HG02973 (cell line): ENCODE measurements around the gene MOCS1.

Experiments
- ATAC-seq: cut with Tn5 transposase; IDR thresholded peaks from one replicate; pipeline ENCODE4 v1.9.1; 2021; ENCODE audit warnings: moderate library complexity; ENCODE audit not compliant: unreplicated experiment

MOCS1 gene

DNA sequence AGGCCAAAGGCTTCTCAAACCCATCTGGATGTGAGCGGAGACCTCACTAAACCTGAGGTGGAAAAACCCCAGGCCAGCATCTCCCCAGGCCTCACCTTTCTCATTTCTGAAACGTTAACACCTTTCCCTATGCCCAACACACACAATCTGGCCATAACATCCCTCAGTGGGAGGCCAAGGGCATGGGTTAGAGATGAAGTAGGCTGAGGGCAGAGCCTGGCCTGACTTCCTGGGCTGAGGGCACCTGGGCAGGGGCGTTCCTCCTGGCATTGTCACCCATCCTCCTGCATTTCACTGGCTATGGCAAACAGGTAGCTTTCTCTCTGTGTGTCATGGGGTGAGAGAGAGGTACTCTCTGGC, 8.4 kb downstream of the MOCS1 start:
- ATAC-seq = no peak

DNA sequence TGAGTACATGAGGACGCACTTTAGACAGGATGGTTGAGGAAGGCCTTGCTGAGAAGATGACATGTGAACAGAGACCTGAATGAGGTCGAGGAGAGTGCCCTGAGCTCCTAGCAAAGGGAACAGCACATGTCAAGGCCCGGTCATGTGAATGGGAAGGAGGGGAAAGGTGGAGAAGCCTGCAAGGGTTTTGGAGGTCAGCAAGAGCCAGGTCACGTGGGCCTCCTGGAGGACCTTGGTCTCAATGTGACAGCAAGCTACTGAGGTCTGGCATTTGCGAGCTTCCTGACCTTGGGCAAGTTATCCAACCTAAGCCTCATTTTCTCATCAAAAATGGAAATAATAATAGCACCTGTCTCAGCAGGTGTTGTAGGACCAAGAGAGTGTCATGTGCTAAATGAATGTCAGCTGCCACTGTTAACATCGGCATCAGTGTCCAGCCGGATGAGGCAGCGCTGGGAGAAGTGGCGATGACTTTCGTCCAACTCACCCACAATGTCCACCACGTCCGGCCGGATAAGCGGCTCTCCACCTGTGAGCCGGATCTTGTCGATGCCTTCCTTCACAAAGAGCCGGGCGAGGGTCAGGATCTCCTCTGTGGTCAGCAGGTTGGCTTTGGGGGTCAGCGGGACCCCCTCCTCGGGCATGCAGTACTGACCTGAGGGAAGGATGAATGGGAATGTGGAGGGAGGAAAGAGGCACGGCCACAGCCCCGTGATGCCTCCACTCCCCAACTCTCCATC, 8.9 kb downstream of the MOCS1 start:
- no peak for ATAC-seq

DNA sequence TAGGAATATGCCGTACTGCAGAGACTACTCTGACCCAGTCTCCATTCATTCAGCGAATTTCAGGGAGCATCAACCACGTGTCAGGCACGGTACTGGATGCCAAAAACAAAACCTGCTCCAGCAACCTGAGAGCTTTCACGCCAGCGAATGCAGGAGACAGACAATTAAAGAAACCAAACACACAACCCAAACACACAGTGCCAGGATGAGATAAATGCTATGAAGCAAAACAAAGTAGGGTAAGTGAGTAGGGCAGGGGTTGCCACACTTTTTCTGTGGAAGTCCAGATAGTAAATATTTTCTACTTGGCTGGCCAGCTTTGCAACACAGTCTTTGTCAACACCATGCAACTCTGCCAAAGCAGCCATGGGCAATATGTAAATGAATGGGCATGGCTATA, 10.0 kb downstream of the MOCS1 start:
- ATAC-seq = no peak

DNA sequence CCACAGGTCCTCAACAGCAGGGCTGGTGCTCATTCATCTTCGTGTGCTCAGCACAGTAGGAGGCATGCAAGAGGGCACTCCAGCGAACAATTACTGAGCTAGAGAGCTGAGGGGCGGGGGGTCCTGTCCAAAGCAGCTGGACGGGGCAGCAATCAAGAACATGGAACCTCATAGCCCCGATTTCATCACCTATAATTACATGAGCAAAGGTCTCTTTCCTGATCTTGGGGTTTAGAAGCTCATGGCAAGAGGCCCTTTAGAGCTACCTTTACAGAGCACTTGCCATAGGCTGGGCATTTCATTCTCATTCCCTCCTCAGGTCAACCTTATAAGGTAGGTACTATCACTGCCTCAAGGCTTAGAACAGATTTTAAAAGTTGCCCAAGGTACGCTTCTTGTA, 10.4 kb downstream of the MOCS1 start:
- no peak for ATAC-seq

DNA sequence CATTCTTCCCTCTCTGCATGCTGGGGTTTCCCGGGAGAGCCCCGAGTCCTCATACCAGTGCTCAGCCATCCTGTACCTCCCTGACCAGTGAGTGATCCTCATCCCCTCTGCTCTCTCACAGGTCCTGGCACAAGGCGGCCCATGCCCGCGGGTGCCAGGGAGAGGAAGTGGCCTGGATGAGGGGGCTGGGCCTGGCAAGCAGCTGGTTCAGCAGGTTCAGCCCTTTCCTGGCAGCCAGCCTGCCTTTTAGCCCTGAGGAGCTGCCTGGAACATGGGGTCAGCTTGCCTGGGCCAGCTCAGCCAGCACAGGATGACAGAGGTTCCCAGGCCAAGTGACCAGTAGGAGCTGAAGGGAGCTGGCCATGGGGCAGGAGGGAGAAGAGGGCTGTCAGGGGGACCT, 10.9 kb downstream of the MOCS1 start:
- no peak for ATAC-seq

DNA sequence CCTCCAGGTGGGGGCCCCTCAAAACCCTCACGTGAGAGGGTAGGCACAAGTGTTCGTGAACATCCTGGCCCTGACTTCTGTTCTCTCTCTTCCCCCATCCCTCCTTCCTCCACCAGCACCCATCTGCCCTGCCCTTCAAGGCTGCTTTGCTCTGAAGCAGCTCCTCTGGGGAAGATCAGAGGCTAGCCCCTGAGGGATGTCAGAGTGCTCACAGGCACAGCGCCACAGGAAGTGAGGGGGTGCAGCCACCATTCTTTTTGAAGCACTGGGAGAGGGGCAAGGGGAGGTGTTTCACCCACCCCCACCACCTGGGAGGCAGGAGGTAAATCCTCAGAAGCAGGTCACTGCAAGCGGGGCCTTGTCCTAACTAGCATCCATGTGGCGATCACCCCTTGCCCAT, 11.4 kb downstream of the MOCS1 start:
- no peak for ATAC-seq

DNA sequence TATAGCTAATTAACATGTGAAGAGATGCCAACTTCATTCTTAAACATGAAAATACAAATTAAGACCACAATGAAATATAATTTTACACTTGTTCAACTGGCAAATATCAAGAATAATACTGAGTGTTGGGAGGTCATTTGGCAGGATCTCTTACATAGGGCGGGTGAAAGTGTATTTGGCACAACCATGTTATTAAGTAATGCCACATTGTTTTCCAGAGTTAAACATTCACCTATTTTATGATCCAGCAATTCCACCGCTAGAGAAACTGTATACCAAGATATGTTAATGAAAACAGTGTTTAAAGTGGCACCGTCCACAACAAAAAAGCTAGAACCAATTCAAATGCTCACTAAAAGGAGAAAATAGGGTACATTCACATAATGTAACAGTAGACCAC, 14.1 kb downstream of the MOCS1 start:
- no peak for ATAC-seq

DNA sequence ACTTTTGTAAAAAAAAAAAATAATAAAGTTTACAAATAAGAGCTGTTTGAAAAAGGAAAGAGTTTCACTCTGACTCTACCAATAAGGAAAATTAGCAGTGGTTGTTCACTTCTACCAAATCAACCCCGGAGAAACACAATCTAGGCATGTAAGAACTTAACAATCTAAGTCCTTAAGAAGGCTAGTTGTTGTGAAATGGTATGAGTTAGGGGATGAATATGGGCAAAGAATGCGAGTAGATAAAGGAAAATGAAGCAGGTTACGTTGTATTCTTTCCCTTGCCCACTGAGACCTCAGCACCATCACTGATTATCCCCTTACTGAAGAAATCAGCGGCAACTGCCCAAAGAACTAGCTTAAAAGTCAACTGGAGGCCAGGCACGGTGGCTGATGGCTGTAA, 15.4 kb downstream of the MOCS1 start:
- ATAC-seq = no peak

DNA sequence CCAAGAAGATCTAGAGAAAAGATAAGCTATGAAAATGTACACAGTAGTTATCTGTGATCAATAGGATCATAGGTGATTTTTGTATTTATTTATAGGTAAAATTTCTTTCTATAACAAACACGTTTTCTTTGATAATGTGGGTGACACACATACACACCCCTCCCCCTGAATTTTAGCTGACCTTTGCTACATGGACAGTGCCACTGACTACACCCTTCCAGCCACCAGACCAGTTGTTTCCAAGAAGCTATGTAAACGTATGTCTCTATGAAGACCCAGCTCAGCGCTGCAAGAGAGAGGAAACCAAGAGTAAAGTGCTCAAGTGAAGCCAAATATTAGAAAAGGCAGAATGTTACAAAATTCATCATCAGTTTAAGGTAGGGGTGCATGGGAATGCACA, 16.3 kb downstream of the MOCS1 start:
- ATAC-seq = no peak

DNA sequence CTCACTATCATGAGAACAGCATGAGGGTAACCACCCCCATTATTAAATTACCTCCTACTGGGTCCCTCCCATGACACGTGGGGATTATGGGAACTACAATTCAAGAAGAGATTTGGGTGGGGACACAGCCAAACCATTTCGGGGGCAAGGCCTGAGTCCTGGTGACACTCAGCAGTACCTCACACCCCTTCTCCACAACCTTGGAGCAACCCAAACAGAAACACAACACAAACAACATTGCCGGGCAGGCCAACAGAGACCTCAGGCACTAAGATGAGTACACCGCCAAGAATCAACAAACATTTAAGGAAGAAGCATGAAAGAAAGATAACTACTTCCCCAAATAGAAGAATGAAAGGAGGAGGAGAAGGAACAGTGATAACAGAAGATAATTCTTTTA, 16.9 kb downstream of the MOCS1 start:
- ATAC-seq = no peak

DNA sequence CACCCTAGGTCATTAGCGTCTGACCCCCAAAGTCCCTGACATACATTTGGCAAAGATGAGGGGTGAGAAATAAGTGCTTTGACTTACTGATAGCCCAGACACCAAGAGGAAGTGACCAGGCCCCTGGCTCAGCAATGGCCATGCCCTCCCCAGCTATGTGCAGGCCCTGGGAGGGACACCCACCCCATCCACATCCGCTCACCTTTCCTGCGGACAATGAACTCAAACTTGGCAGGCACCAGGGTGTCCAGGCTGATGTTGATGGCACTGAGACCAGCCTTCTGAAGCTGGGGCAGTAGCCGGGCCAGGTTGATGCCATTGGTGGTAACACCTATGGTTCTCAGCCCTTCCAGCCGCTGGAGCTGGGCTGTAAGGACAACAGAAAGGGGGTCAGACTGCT, 18.4 kb downstream of the MOCS1 start:
- no peak for ATAC-seq

DNA sequence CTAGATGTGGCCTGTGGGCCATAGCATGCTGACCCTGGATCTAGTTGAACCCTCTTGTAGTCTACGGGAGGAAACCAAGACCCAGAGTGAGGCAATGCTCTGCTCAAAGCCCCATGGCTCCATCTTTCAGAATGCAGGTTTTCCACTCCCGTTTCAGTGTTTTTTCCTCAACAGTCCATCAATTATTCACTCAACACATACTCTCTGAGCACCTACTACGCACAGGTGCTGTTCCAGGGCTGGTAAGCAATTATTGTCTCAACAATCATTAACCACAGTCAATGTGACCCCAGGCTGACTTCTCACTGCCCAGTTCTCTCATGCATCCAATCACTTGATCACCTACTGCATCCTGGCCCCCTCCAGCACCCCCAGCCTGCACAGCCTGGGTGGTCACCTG, 20.0 kb downstream of the MOCS1 start:
- no peak for ATAC-seq

DNA sequence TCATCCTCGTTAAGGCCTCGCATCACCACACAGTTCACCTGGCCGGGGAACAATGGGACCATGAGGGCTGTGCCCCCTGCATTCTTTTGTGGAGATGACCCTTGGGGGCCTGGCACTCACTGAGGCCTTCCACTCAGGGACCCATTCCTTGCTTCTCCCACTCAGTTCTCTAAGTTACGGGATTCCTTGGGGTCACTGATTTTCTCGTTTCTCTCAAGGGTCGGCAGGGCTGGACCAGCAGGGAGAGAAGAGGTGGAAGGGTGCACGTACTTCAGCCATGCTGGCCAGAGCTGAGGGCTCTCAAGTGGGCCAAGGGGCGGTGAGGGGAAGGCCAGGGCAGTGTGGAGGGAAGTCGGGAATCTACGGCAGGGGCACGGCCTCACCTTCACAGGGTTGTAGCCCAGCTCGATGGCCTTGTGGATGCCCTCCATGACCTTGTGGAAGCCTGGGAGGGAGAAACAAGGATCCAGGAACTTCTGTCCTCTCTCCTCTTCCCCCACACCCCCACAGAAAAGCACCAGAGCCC, 20.8 kb downstream of the MOCS1 start:
- no peak for ATAC-seq

DNA sequence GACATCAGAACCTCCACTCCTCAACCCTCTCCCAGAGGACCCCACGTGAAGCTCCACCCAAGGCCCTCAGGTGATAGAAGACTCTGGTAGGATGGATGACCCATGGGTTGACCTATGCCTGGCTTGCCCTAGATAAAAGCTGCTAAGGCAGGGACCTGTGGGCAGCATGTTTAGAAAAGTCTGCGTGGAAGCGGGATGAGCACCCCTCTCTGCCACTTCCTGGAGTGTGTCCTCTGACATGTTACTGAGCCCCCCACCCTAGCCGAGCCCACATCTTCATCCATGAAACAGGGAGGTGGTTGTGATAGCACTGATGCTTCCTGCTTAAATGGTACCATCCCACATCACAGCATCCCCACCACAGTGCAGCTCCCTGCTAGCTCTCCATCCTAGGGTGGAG, 21.8 kb downstream of the MOCS1 start:
- no peak for ATAC-seq

DNA sequence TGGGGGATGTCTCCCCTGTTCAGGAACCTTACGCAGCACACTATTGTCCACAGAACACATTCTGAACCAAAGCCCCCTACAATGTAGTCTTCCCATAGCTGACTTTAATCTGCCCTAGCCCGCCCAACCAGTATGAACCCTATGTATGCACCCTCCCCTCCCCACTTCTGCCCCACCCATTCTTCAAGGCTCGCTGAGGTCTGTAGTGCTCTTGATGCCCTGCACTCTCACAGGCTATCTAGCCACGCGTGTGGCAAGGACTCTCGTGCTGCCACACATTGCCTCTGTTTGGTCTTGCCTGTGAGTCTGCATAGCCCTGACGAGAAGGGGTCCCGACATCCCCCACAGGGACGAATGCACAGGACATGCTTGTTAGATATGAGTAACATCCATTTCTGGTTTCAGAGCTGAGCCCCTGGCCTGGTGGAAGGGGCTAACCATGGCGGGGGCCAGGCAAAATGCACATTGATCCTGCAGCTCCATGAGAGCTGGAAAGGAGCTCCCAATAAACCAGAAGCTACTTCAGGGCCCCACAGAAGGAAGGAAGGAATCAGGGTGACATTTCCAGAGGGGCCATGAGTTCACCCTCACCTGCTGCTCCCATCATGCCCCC, 22.6 kb downstream of the MOCS1 start:
- no peak for ATAC-seq

DNA sequence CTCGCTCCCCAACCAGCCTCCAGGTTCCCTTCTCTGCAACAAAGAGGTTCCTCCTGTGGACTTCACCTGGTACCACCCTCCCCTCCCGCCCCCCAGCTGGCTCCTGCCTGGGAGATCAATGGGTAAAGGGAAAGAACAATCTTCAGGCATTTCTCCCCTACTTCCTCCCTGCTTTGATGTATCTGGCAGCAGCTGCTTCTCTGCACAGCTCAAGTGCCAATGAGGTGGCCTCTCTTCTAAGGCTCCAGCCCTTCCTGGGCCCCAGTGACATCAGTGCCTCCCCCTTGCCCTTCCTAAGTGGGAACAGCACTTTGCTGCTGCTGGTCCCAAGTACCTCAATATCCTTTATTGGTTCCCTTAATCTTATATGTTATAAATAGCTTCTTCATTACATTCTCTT, 23.5 kb downstream of the MOCS1 start:
- ATAC-seq = no peak

DNA sequence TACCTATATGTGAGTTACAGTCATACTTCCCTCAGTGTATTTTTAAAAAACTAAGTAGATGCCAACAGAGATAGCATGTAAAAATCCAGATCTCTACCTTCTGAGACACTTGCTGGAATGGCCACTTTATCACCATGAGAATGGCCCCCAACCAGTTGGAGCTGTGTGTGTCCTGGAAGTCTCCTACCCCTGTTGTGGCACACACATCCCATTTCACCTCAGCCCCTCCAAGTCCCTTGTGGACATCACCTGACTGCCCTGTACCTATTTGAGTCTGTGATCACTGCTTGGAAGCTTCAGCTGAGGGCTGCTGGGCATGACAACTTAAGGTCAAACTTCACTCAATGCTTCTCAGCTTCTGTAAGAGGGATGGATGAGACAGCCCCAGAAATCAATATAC, 24.1 kb downstream of the MOCS1 start:
- no peak for ATAC-seq

DNA sequence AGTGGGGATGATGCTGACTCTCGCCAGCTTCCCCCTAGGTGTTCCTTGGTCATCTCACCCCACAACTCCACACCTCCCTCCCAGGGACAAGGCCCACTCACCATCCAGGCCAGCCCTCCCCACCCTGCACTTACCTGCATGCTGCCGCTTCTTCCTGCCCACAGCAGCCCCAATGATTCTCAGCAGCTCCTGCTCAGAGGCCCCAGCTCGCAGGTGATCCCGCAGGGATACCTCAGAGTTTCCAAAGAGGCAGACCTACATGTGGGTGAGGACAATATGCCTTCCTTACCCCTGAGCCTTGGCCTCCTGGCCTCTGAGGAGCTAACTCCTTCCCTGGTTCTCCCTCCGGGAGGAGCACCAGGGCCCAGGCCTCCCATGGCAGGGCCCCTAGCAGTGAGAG, 24.6 kb downstream of the MOCS1 start:
- ATAC-seq = no peak

DNA sequence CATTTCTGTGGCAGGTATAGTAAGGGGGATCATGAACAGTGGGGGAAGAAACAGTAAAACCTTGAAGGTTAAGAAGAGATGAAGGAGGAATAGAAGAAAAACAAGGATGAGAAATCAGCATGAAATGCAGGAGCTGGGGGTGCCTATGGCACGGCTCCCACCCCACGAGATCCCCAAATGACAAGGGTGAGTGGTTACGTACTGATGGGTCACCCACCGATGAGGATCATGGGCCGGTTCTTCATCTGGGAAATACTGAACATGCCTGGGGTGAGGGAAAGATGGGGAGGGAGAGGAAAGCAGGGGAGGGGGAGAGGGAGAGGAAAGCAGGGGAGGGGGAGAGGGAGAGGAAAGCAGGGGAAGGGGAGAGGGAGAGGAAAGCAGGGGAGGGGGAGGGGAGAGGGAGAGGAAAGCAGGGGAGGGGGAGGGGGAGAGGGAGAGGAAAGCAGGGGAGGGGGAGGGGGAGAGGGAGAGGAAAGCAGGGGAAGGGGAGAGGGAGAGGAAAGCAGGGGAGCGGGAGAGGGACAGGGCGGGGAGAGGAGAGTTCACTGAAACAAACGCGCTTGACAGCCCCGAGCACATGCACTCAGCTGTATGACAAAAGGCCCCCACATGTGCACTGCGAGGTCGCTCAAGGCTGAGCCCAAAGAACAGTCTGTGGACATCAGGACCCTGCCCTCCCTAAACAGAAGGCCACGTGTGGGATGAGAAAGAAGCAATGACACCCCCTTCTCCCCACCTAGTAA, 25.3 kb downstream of the MOCS1 start:
- ATAC-seq = no peak

DNA sequence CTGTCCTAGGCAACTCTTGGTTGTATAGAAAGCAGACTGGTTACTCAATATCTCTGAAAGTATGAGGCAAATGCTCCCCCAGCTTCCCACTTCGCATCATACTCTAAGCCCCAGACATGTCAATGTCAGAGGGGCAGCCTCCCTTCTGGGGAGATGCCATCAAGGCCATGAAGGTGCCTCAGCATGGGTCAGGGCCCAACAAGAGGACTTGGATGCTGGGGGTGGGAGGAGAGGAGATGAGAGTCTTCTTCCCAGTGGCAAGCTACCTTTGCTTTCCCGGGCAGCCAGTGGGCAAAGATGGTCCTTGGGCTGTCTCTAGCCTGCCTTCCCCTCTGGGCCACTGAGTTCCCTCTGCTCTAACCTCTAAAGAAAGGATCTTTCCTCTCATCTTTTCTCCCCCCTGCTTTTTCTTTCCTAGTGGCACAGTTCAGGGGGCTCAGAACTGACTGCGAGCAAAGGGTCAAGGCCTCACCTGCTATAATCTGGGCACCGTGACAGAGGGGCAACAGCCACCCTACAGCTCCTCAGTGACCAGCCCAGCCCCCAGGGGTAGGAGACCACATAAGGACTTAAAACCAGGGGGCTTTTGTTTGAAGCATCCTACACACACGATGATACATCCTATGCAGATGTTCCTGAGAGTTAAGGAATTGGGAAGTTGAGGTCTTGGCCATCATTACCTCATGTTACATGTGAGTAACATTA, 26.2 kb downstream of the MOCS1 start:
- ATAC-seq = no peak

DNA sequence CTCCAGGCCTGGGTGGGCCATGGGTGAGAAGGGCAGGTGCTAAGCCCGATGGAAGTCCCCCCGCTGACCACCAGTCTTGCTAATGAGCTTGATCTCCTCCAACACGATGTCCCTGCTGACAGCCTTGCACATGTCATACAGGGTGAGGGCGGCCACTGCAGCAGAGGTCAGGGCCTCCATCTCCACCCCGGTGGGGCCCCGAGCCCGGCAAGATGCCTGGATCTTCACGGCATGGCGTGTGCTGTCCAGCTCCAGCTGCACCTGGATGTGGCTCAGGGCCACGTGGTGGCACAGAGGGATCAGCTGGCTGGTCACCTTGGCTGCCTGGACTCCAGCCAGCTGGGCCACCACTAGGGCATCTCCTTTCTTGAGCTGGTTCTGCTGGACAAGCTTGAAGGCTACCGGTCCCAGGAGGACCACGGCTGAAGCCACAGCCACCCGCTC, 27.9 kb downstream of the MOCS1 start:
- no peak for ATAC-seq

DNA sequence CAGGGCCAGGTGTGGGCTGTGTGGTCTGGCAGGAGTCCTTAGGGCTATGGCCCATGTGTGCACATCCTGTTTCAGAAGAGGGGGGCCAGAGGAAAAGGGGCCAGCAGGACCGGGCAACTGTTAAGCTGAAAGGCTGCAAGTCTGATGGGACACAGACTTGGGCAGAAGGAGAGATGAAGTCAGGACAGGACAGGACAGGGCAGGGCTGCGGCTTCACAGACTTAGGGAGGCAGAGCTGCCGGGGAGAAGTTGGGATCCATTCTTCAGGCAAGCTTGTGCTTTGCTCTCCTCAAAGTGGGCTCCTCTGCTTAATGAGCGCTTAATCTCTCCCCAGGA, 28.7 kb downstream of the MOCS1 start:
- no peak for ATAC-seq
